HG03108 (cell line): ENCODE measurements around the gene TMEM120B.

Experiments
- ATAC-seq: cut with Tn5 transposase; IDR thresholded peaks from one replicate; pipeline ENCODE4 v1.9.1; 2021; ENCODE audit warnings: moderate library complexity; ENCODE audit not compliant: unreplicated experiment

The TMEM120B gene

GRCh38 chr12:121801595-121802484, 89.3 kb downstream of the TMEM120B start:
- ATAC-seq, result no peak

- ATAC-seq, result no peak
Observed at GRCh38 chr12:121802485-121802842, 89.9 kb downstream of the TMEM120B start.

- ATAC-seq, result peak; percentile 34
Observed at GRCh38 chr12:121802843-121803698, 90.5 kb downstream of the TMEM120B start.

GRCh38 chr12:121803861-121804416, 91.4 kb downstream of the TMEM120B start, which contains the start of gene SETD1B:
SETD1B (plus strand) TSS chr12:121804009; CDS start chr12:121804738, 729 bp downstream.
- no peak for ATAC-seq

- no peak for ATAC-seq
Observed at GRCh38 chr12:121804417-121805111, 92.0 kb downstream of the TMEM120B start.

GRCh38 chr12:121805171-121806008, 92.8 kb downstream of the TMEM120B start:
- no peak for ATAC-seq

GRCh38 chr12:121806009-121806545, 93.5 kb downstream of the TMEM120B start:
- no peak for ATAC-seq

GRCh38 chr12:121806546-121807423, 94.2 kb downstream of the TMEM120B start:
- ATAC-seq, result no peak

GRCh38 chr12:121807642-121808347, 95.2 kb downstream of the TMEM120B start:
- no peak for ATAC-seq

GRCh38 chr12:121808623-121809022, 96.1 kb downstream of the TMEM120B start:
- ATAC-seq, result no peak

GRCh38 chr12:121809712-121810116, 97.2 kb downstream of the TMEM120B start:
- ATAC-seq, result no peak

GRCh38 chr12:121810234-121810817, 97.8 kb downstream of the TMEM120B start:
- no peak for ATAC-seq

GRCh38 chr12:121810833-121811433, 98.4 kb downstream of the TMEM120B start:
- ATAC-seq, result no peak

- peak; percentile 51 for ATAC-seq
Observed at GRCh38 chr12:121811434-121812319, 99.1 kb downstream of the TMEM120B start.

- ATAC-seq, result no peak
Observed at GRCh38 chr12:121812320-121812871, 99.8 kb downstream of the TMEM120B start.
